ENCODE results near the gene ASAP2.

Gene ASAP2

DNA sequence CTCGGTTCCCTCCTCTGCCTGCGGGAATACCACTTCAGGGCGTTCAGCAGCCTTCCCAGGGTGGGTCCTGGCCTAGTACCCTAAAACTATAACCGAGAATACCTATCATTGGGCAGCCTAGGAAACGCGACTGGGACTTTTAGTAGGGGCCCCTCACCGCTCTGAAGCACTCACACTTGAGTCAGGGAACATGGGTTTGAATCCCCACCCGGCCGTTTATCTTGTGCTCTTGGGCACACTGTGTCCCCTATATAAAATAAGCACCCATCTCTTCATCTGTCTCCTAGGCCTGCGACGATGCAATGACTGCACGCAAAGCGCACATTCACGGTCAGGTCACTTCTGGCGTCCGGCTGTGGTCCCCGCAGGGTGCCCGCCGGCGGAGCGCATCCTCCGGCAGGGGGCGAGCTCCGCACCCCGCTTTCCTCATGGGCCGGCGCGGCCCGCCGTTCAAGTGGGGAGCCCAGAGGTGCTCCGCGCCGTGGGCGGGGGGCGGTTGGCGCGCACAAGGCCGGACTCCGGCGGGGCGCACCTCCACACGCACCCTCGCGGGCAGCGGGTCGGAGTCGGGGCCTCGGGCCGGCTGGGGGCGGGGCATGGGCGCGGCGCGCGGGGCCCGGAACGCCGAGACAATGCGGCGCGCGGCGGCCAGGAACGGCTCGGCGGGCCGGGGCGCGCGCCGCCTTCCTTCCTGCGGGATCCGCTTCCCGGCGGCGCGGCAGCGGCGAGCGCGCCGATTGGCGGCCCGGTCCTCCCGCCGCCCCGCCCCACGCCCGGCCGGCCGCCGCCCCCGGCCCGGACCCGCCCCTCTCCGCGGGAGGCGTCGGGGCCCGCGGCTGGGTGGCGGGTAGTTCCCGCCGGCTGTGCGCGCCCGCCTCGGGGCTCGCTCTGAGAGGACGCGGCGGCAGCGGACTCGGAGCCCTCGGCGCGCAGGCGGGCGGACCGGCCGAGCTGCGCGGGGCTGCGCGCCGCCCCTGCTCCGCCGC is at the start of gene ASAP2:
Gene ASAP2 (plus strand): TSS at position 850 of the 986 bp plus-strand sequence. CDS start 293 bp downstream, outside the sequence.
- peak; percentile 41 for DNase-seq

DNA sequence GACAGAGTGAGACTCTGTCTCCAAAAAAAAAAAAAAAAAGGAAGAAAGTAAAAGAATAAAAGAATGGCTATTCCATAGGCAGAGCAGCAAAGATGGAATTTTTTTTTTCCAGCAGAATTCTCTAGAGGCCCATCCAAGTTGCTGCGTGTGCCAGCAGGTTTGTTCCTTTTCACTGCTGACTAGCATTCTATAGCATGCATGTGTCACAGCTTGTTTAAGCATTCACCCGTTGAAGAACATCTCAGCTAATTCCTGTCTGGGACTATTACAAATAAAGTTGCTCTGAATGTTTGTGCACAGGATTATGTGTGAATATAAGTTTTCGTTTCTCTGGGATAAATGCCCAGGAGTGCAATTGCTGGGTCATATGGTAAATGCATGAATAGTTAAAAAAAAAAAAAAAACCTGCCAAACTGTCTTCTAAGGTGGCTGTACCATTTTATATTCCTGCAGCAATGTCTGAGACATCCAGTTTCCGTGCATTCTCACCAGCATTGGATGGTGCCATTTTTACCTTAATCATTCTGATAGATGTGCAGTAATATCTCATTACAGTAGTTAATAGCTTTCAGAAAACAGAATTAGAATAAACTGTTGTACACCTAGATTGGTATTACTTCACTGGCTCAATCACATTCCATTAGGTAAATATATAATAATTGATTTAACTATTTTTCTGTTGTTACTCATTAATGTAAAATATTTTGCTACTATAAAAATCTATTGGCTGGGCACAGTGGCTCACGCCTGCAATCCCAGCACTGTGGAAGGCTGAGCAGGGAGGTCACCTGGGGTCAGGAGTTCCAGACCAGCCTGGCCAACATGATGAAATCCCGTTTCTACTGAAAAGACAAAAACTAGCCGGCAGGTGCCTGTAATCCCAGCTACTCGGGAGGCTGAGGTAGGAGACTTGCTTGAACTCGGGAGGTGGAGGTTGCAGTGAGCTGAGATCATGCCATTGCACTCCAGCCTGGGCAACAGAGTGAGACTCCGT is 47.5 kb upstream of the ASAP2 start:
- DNase-seq = no peak

DNA sequence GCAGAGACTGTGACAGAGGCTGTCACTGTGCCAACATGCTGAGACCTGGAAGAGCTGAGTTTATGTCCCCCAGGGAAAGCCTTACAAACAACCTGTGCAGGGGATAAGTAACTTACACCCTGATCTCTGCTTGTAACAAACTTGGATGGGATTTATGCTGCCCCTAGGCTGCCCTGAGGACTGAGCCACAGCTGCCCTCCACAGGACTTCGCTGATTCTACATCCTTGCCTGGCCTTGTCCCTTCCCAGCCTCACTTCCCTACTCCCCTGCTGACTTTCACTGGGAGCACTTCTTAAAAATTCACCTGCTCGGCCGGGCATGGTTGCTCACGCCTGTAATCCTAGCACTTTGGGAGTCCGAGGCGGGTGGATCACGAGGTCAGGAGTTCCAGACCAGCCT is 45.9 kb upstream of the ASAP2 start:
- no peak for DNase-seq

DNA sequence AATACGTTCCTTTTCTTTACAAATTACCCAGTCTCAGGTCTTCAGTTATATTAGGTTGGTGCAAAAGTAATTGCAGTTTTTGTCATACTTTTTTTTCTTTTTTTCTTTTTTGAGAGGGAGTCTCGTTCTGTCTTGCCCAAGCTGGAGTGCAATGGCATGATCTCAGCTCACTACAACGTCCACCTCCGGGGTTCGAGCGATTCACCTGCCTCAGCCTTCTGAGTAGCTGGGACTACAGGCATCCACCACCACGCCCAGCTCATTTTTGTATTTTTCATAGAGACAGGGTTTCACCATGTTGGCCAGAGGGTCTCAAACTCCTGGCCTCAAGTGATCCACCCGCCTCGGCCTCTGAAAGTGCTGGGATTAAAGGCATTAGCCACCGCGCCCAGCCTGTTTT is 43.8 kb upstream of the ASAP2 start:
- no peak for DNase-seq

DNA sequence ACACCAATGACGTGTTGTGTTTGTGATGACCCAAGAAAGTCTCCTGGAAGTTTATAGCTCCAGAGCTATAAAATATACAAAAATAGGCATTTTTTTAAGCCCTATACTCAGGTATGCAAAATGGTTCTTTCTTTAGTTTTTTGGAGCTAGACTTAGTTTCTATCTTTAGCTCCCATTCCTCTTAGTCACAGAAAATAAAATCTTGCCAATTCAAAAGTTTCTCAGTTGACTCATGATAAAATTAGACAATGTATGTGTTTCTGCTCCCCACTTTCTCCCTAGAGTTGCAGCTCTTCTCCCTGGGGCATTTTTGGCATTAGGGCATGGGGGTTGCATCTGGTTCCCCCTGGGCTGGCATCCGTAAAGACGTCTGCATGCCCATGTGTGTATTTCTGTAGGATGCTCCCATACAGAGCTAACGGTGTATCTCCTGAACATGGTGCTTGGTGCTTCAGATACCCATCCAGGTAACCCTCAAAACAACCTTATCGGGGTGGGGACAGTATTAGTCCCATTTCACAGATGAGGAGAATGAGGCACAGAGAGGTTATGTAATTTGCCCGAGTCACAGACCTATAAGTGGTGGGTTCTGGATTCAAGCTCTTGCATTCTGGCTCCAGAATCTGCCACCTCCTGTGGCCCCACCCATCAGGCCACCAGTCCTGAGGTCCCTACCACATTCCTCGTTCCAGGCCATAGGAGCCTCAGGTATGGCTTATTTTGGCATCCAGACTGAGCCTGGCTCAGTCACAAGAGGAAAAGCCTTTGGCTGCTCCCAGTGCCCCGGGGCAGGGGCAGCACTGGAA is 43.1 kb upstream of the ASAP2 start:
- DNase-seq = peak; percentile 47

DNA sequence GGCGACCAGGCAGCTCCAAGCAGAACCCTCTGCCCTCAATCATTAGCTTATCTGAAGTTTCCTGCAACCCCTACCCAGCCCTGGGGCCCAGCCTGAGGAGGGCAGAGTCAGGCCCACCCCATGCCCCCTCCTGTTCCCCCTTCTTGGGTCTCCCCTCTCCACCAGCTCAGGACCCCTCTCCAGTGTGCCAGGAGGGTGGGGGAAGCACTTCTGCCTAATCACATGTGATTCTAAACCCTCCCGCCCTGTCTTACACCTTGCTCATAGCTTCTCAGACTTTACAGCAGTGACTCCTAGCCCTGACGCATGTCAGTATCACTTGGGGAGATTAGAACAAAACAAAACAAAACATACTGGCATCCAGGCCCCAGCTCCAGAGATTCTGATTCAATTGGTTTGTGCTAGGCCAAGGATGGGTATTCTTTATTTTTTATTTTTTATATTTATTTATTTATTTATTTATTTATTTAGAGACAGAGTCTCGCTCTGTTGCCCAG is 42.5 kb upstream of the ASAP2 start:
- DNase-seq = no peak

DNA sequence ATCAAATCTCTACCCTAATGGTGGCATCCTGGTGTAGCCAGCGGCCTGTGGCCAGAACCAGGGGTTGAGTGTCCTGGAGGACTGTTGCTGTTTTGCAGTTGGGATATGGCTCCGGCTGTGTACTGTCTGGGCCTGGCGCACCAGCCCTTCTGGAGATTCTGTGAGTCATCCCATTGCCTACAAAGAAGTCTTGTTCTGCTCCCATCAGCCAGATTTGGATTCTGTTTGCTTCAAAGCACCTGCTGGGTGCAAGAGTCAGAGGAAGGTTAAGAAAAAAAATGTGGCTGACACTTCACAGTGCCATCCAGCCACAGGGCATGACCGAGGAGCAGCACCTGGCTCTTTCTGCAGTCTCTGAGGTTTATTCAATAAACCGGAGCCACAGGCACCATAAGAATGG is 41.0 kb upstream of the ASAP2 start:
- DNase-seq = no peak

DNA sequence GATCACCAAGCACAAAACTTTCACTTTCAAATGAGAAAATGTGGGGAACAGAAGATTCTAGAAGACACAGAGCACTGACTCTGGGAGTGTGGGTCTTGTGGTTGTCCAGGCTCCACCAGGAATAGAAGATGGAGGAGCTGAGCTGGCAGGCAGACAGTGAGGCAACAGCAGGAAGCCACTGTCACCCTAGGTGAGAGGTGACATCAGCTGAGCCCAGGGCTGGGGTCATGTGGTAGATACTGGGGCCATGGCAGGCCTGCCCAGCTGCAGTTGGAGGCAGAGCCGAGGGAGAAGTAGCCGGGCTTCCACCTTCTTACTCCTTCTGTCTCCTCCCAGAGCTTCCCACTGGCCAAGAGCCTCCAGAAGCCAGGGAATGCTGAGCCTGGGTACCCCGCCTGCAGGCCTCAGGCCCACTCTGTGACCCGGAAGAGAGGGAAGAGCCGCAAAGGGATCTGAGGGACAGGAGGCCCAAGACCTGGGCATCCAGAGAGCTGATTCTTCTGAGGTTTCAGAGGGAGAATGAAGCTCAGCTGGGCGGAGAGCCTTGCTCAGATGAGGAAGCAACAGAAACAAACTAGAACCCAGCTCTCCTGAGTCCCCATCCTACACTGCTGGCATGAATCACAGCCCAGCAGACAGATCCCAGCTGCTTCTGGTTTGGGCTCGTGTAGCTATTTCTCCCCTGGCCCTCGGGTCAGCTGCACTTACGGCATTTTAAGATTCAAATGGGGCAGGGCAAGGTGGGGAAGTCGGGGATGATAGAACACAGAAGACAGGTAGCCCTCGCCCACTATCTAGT is 39.8 kb upstream of the ASAP2 start:
- DNase-seq = no peak

DNA sequence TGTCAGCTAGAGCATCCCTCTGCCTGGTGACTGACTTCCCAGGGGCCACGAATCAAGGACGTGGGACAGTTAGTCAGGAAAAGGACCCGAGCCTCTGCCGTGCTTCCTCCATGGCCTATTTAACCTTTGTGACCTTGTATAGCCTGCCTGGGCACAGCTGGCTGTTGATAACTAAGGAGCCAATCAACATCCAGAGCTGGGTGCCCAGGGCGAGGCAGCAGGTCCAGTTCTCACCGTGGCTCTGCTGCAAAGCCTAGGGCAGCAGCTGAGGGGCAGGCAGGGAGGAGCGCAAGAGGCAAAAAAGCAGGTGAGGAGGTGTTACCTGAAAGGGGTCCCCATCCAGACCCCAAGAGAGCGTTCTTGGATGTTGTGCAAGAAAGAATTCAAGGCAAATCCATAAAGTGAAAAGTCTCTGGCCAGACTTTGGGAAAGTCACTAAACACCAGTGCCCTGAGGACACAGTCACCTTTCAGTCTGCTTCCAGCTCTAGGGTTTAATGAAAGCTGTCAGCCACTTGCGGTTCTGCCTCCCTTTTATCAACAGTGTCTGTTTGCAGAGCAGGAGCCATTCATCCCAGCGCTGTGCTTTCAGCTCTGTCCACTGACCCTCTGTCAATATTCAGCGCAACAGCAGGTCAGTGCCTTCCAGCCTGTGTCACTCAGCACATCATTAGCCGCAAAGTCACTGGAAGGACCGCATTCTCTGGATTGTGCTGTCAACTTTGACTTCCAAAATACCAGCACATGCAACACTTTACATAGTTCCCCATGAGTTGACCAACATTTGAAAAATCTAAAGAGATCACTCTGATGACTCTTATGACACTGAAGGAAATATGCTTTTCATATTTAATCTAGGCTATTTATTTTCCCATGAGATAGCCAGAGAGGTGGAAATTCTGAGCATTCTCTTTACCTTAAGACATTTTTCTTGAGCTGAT is 38.6 kb upstream of the ASAP2 start:
- DNase-seq = no peak

DNA sequence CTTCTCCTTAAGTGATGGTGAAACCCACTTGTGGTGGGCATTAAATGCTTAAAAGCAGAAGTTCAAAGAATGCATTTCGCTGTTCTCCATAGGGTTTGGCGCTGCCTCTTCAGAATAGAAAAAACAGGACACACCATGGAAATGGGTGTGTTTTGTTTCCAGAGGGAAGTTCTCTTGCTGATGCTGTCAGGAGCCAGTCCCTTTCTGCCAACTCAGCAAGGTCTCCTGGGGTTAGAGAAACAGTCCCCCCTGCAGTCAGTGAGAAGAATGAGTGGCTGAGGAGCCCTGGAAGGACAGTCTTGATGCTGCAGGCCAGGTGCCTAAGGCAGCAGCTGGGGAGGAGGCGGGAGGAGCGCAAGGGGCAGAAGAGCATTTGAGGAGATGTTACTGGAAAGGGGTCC is 37.8 kb upstream of the ASAP2 start:
- no peak for DNase-seq

DNA sequence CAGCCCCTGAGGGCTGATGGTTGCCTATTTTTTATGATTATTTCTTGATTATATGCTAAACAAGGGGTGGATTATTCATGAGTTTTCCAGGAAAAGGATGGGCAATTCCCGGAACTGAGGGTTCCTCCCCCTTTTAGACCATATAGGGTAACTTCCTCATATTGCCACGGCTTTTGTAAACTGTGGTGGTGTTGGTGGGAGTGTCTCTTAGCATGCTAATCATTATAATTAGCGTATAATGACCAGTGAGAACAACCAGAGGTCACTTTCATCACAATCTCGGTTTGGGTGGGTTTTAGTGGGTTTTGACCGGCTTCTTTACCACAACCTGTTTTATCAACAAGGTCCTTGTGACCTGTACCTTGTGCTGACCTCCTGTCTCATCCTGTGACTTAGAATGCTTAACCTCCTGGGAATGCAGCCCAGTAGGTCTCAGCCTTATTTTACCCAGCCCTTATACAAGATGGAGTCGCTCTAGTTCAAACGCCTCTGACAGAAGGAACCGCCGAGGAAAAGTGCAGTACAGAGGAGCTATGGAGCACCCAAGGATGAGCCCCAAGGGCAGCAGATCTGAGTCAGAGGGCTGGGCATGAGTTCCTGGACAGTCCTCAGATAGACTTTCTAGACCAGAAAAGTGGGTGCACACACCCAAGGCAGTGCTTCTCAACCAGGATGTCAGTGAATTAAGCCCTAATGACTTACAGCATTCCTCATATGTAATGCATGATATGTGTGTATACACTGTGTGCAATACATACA is 37.1 kb upstream of the ASAP2 start:
- DNase-seq = no peak

DNA sequence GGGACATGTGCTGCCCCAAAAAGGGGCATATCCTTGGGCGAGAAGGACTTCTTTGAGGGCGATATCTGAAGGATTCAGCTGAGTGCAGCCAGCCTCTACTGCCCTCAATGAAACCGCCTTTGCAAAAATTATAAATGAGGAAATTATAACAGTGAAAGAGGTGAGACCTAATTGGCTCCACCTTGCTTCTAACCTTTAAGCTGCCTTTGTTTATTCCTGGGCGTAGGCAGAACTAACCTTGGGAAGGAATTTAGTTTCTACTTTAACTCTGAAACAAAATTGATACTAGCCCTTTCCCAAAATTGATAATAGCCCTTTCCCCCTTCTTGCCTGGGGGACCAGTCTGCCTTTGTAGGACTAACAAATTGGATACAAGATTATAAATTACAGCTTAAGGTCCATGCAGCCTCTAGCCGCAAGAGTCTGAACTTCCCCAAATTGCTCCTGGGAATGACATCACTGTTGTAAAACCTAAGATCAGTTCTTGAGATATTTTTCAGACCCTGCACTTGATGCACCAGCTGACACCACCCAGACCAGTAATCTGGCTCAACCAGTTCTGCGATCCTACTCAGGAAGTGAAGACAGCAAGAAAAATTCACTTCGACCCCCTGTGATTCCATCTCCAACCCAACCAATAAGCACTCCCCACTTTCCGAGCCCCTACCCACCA is 36.0 kb upstream of the ASAP2 start:
- DNase-seq = no peak

DNA sequence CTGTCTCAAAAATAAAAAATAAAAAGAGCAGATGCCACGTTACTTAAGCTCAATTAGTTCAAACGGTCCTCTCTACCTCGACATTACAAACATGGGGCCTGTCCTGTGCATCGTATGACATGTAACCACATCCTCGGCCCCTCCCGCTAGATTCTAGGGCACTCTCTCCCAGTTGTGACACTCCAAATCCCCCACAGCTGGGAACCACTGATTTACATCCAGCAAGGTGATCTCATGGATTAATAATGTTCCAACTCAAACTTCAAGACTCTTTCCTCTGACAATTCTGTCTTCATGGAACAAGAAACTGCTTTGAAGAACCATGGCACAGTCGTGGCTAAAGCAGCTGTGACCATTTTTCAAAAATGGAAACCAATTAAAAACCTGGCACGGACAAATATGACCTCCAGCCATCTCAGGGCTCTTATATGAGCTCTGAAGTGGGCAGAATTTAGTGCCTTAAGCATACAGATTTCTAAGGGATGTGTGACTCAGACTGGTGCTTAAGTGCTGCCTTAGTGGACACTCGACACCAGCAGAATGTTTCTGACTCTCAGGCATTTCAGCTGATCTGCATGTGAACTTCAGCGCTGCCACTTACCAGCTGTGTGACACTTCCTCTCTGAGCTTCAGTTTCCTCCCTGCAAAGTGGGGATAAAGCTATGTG is 31.7 kb upstream of the ASAP2 start:
- peak; percentile 74 for DNase-seq

DNA sequence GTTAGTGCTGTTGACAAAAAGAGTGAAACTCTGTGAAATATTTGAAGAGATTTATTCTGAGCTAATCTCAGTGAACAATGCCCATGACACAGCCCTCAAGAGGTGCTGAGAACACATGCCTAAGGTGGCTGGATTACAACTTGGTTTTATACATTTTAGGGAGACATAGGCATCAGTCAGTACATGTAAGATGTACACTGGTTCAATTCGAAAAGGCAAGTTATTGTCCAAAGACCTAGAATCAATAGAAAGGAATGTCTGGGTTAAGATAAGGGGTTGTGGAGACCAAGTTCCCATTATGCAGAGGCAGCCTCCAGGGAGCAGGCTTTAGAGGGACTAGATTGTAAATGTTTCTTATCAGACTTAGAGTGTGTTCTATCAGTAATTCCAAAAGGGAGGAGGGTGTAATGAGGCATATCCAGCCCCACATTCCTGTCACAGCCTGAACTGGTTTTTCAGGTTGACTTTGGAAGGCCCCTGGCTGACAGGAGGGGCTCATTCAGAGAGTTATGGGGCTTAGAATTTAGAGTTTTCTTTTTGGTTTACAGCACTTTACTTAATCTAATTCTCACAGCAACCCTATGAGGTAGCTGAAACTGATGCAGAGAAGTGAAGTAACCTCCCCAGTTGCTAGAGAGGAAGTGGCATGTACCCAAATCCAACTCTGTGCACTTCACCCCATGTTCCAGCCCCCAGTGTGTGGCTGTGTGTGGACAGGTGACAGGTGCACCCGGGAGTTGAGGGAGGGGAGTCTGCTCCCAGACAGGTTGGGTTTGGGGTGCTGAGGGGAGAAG is 28.3 kb upstream of the ASAP2 start:
- DNase-seq = no peak

DNA sequence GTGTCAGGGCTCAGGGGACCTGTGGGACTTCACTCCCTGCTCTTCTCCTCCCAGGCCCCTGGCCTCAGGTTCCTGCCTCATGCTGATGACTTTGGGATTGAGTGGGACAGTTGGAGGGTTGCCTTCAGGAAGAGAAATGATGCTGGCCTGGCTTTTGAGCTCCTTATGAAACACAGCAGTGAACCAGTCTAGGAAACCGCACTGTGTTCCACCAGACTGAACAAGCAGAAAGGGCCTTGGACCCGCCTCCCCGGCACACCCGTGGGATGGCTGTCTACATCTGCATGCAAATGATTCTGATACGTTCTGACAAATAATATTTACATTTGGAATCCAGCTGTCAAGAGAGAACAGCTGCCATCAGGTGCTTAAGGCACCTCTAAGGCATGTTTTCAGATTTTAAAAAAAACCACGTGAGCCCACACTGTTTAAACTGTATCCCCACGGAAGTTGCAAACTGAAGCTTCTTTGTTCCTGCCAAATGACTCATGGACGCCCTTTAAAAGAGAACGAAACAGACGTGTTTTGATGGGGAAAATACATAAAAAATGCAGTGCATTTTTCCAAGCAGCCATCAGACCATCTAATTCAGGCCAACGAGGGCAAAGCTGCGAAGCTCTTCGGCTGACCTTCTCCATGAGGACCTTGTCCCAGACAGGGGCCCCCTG is 27.6 kb upstream of the ASAP2 start:
- peak; percentile 46 for DNase-seq

DNA sequence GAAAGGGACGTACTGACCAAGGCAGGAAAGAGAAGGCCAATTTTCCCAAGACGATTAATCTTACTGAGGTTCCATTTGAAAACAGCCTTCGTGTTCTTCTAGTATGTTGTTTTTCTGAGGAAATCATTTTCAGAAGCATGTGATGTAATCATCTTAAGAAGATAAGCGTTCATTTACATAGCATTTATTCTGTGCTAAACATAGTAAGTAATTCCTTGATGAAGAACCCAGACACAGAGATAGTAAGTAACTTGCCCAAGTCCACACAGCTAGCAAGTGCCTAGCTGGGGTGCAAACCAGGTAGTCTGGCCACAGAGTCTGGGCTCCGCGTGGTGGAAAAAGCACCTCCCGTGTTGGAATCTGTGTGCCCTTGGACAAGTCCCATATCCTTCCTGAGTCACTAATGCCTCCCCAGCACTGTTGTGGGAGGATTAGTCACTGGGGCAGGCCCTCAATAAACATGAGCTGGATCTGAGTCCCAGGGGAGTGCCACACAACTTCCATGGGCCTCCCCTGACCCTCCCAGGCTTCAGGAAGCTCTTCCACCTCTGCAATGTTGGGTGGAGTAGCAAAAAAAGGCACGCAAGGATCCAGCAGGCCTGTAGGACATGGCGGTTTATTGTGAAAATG is 26.9 kb upstream of the ASAP2 start:
- DNase-seq = peak; percentile 72
